ENCODE data around the gene RAB3C. TPM values are rescaled to one million over a fixed set of nuclear protein-coding genes. Genes with fewer than 3 reads are reported as not detected.

Gene RAB3C
- total RNA-seq, 2 experiments from 2014 or later = not detected

DNA sequence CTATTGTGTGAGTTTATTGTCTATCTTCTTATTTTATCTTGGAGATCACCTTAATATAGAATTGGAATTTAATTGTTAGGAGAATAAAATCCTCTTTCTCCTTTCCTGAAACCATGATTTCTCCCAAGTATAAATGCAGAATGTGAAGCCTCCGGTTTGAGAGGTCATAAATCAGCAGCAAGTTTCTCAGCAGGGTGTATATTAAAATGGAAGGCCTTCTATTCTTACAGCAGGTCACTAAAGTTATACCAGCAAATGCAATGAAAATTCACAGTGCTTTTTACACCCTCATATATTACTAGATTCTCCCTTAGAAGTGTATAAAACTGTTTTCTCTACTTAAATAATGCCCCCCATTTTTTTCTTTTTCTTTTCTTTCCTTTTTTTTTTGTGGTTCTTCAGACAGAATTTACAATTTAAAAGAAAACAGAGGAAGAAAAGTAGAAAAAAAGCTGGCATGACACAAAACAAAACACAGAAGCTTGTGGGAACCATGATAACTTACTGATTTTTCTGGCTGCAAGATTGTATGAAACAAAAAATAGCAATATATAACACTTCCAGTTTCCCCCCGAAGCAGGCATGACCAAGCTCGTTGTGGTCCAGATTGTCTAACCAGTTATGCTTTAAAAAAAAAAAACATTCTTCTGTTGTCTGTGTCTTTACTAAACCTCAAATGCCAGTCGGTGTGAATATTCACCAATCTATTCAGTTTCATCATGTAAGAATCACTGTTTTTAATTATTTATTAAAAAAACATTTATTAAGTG lies 211.2 kb downstream of the RAB3C start:
- ChIA-PET POLR2A (no interaction called here), CTCF (no interaction called here)
- intact Hi-C loops (cut with DNase I, micrococcal nuclease) = no loop called here
- Histone ChIP-seq H3K4me1 (ENCODE audit: insufficient read depth, low read length) (no peaks in the 10 kb centered on the region), H3K27ac (ENCODE audit: low read depth in 1 of 2, low read length in 2 of 2) (no peak overlapping the region), H3K9me3 (ENCODE audit: control insufficient read depth in 1 of 2, insufficient read depth in 1 of 2, low read length in 2 of 2) (no peaks in the 10 kb centered on the region), H3K4me3 (ENCODE audit: low read length) (no peak overlapping the region), H3K36me3 (ENCODE audit: insufficient read depth, low read length) (no peaks in the 10 kb centered on the region), H3K27me3 (ENCODE audit: control insufficient read depth in 1 of 2, insufficient read depth in 2 of 2, low read length in 2 of 2) (peaks cover 4 to 5% of the 10 kb centered on the region in 2 experiments)
- Mint-ChIP-seq H3K4me1 (ENCODE audit: low read depth) (no peaks in the 10 kb centered on the region), H3K36me3 (ENCODE audit: low read depth) (no peaks in the 10 kb centered on the region), H3K9me3 (no peaks in the 10 kb centered on the region), H3K4me3 (no peak overlapping the region), H3K27me3 (peaks cover 16% of the 10 kb centered on the region), H3K27ac (no peak overlapping the region)
- no peak for ATAC-seq (ENCODE audit: poor library complexity)
- DNase-seq = no peak
- TF ChIP-seq, protein P1, sequence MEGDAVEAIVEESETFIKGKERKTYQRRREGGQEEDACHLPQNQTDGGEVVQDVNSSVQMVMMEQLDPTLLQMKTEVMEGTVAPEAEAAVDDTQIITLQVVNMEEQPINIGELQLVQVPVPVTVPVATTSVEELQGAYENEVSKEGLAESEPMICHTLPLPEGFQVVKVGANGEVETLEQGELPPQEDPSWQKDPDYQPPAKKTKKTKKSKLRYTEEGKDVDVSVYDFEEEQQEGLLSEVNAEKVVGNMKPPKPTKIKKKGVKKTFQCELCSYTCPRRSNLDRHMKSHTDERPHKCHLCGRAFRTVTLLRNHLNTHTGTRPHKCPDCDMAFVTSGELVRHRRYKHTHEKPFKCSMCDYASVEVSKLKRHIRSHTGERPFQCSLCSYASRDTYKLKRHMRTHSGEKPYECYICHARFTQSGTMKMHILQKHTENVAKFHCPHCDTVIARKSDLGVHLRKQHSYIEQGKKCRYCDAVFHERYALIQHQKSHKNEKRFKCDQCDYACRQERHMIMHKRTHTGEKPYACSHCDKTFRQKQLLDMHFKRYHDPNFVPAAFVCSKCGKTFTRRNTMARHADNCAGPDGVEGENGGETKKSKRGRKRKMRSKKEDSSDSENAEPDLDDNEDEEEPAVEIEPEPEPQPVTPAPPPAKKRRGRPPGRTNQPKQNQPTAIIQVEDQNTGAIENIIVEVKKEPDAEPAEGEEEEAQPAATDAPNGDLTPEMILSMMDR (IDR thresholded peaks at IDR 0.05) = no peak

DNA sequence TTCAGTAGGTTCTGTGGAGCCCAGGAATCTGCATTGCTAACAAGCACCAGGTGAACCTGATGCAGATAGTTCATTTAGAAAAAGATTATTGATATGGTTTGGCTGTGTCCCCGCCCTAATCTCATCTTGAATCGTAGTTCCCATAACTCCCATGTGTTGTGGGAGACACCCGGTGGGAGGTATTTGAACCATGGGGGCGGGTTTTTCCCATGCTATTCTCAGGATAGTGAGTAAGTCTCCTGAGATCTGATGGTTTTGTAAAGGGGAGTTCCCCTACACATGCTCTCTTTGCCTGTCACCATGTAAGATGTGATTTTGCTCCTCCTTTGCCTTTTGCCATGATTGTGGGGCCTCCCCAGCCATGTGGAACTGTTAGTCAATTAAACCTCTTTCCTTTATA lies 212.0 kb downstream of the RAB3C start:
- ATAC-seq (ENCODE audit: poor library complexity) = no peak
- Histone ChIP-seq H3K9me3 (ENCODE audit: control insufficient read depth in 1 of 2, insufficient read depth in 1 of 2, low read length in 2 of 2) (no peaks in the 10 kb centered on the region), H3K4me1 (ENCODE audit: insufficient read depth, low read length) (no peaks in the 10 kb centered on the region), H3K4me3 (ENCODE audit: low read length) (no peak overlapping the region), H3K27ac (ENCODE audit: low read depth in 1 of 2, low read length in 2 of 2) (no peak overlapping the region), H3K27me3 (ENCODE audit: control insufficient read depth in 1 of 2, insufficient read depth in 2 of 2, low read length in 2 of 2) (peaks cover 4 to 5% of the 10 kb centered on the region in 2 experiments), H3K36me3 (ENCODE audit: insufficient read depth, low read length) (no peaks in the 10 kb centered on the region)
- POLR2A ChIA-PET = no interaction called here
- TF ChIP-seq, protein P1 (IDR thresholded peaks at IDR 0.05) = no peak
- intact Hi-C loops (cut with DNase I, micrococcal nuclease) = no loop called here
- Mint-ChIP-seq H3K4me1 (ENCODE audit: low read depth) (no peaks in the 10 kb centered on the region), H3K4me3 (no peak overlapping the region), H3K9me3 (no peaks in the 10 kb centered on the region), H3K27ac (no peak overlapping the region), H3K36me3 (ENCODE audit: low read depth) (no peaks in the 10 kb centered on the region), H3K27me3 (peaks cover 21% of the 10 kb centered on the region)
- CTCF ChIA-PET = no interaction called here
- no peak for DNase-seq

DNA sequence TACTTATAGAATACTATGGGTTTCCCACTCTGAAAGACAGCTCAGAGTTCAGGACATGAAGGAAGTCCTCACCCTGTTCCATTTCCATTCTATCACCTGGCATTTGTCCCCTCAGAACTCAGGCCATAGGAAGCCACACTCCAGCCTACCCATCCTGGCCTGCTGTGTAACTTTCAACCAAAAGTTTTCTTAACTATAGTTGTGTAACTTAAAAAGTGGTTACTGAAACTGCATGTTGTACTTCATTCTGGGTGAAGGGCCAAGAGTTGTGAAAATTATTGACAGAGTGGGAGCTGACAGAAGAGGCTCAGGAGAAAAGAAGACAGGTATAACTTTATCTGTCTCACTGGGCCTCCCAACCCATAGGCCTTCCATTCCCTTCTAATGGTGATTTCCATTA lies 212.5 kb downstream of the RAB3C start:
- DNase-seq (no peak), ATAC-seq (ENCODE audit: poor library complexity) (no peak)
- H3K4me1 ChIP-seq (ENCODE audit: insufficient read depth, low read length) = no peaks in the 10 kb centered on the region
- Mint-ChIP-seq H3K9me3 (no peaks in the 10 kb centered on the region), H3K27me3 (peaks cover 22% of the 10 kb centered on the region), H3K27ac (no peak overlapping the region), H3K4me3 (no peak overlapping the region), H3K4me1 (ENCODE audit: low read depth) (no peaks in the 10 kb centered on the region), H3K36me3 (ENCODE audit: low read depth) (no peaks in the 10 kb centered on the region)
- intact Hi-C loops (cut with DNase I, micrococcal nuclease) = no loop called here
- H3K36me3 ChIP-seq (ENCODE audit: insufficient read depth, low read length) = no peaks in the 10 kb centered on the region
- H3K4me3 ChIP-seq (ENCODE audit: low read length) = no peak overlapping the region
- H3K9me3 ChIP-seq (ENCODE audit: control insufficient read depth in 1 of 2, insufficient read depth in 1 of 2, low read length in 2 of 2) = no peaks in the 10 kb centered on the region
- no peak overlapping the region for H3K27ac ChIP-seq (ENCODE audit: low read depth in 1 of 2, low read length in 2 of 2)
- CTCF ChIA-PET = no interaction called here
- POLR2A ChIA-PET = no interaction called here
- H3K27me3 ChIP-seq (ENCODE audit: control insufficient read depth in 1 of 2, insufficient read depth in 2 of 2, low read length in 2 of 2) = peaks cover 4 to 5% of the 10 kb centered on the region in 2 experiments
- TF ChIP-seq, protein P1 (IDR thresholded peaks at IDR 0.05) = no peak

Measured in CD4-positive, alpha-beta T cell (primary cell).